Liver (tissue), 9 donors: ENCODE results near the gene EHF. TPM values are rescaled to one million over a fixed set of nuclear protein-coding genes. Genes with fewer than 3 reads are reported as not detected.

Experiments
- DNase-seq: peaks from one replicate; pipeline ENCODE4 v3.0.0-alpha.2; 2017; ENCODE audit warnings: low spot score
- H3K27ac ChIP-seq, 2 donors: one replicate each; pipeline ENCODE4 v1.7.0; 2013; ENCODE audit warnings: inconsistent platforms in 2 of 2, low read length in 2 of 2, control low read depth in 1 of 2, low read depth in 1 of 2, mild to moderate bottlenecking in 1 of 2
- H3K27me3 ChIP-seq, 4 donors: one replicate each; pipeline versions ENCODE4 v1.6.1 to v1.7.0; 2013; ENCODE audit warnings: low read length in 3 of 4, inconsistent platforms in 1 of 4, mild to moderate bottlenecking in 1 of 4, moderate library complexity in 1 of 4; ENCODE audit not compliant: control insufficient read depth in 4 of 4, insufficient read depth in 4 of 4
- H3K36me3 ChIP-seq, 4 donors: one replicate each; pipeline versions ENCODE4 v1.6.1 to v1.7.0; 2013; ENCODE audit warnings: low read length in 3 of 4, mild to moderate bottlenecking in 3 of 4, low read depth in 1 of 4, moderate library complexity in 1 of 4; ENCODE audit not compliant: control insufficient read depth in 4 of 4, insufficient read depth in 3 of 4
- H3K4me1 ChIP-seq, 4 donors: one replicate each; pipeline versions ENCODE4 v1.6.1 to v1.7.0; 2013; ENCODE audit warnings: low read length in 3 of 4, mild to moderate bottlenecking in 3 of 4, moderate library complexity in 1 of 4; ENCODE audit not compliant: control insufficient read depth in 4 of 4, insufficient read depth in 4 of 4
- H3K4me3 ChIP-seq, 3 donors: one replicate each; pipeline versions ENCODE4 v1.6.1 to v1.7.0; 2013; ENCODE audit warnings: low read length in 3 of 3, control low read depth in 1 of 3, low read depth in 1 of 3, mild to moderate bottlenecking in 1 of 3
- H3K9ac ChIP-seq, 2 donors: one replicate each; pipeline ENCODE4 v1.7.0; 2013; ENCODE audit warnings: low read length in 2 of 2, mild to moderate bottlenecking in 2 of 2, moderate library complexity in 2 of 2, control low read depth in 1 of 2, low read depth in 1 of 2
- H3K9me3 ChIP-seq, 4 donors: one replicate each; pipeline versions ENCODE4 v1.6.1 to v1.7.0; 2013; ENCODE audit warnings: low read length in 3 of 4; ENCODE audit not compliant: control insufficient read depth in 4 of 4
- ATF3 ChIP-seq: IDR thresholded peaks from 2 replicates; pipeline ENCODE4 v1.6.1; 2016; ENCODE audit warnings: antibody characterized with exemption
- CTCF ChIP-seq: fragments of 150-350 bp; IDR thresholded peaks from 2 replicates; pipeline ENCODE4 v1.5.1; 2017; ENCODE audit warnings: improper control_type of control experiment, low read depth, low read length; ENCODE audit not compliant: missing input control
- EGR1 ChIP-seq, 2 donors: IDR thresholded peaks; 2 replicates each; pipeline ENCODE4 v1.6.1; 2016 to 2018; ENCODE audit warnings: antibody characterized with exemption in 2 of 2, low read depth in 2 of 2
- FOXA1 ChIP-seq: IDR thresholded peaks from 2 replicates; pipeline ENCODE4 v1.6.1; 2016; ENCODE audit warnings: antibody characterized with exemption
- FOXA2 ChIP-seq: IDR thresholded peaks from 2 replicates; pipeline ENCODE4 v1.6.1; 2016; ENCODE audit warnings: antibody characterized with exemption
- GABPA ChIP-seq, 2 donors: IDR thresholded peaks in 1 of 2; conservative IDR thresholded peaks in 1 of 2; 2 replicates each; pipeline ENCODE4 v1.6.1; 2016; ENCODE audit warnings: antibody characterized with exemption in 2 of 2, mild to moderate bottlenecking in 1 of 2, moderate library complexity in 1 of 2
- HNF4A ChIP-seq, 2 donors: conservative IDR thresholded peaks; 2 replicates each; pipeline ENCODE4 v1.6.1; 2016; ENCODE audit warnings: antibody characterized with exemption in 2 of 2, mild to moderate bottlenecking in 2 of 2
- HNF4G ChIP-seq: IDR thresholded peaks from 2 replicates; pipeline ENCODE4 v1.6.1; 2016; ENCODE audit warnings: antibody characterized with exemption
- JUND ChIP-seq, 2 donors: IDR thresholded peaks; 2 replicates each; pipeline ENCODE4 v1.6.1; 2016; ENCODE audit warnings: antibody characterized with exemption in 2 of 2
- MAX ChIP-seq: IDR thresholded peaks from 2 replicates; pipeline ENCODE4 v1.6.1; 2016; ENCODE audit warnings: antibody characterized with exemption
- NR2F2 ChIP-seq: IDR thresholded peaks from 2 replicates; pipeline ENCODE4 v1.6.1; 2016; ENCODE audit warnings: antibody characterized with exemption
- RAD21 ChIP-seq, 2 donors: IDR thresholded peaks; 2 replicates each; pipeline ENCODE4 v1.6.1; 2016; ENCODE audit warnings: antibody characterized with exemption in 2 of 2, mild to moderate bottlenecking in 2 of 2
- REST ChIP-seq: IDR thresholded peaks from 2 replicates; pipeline ENCODE4 v1.6.1; 2016; ENCODE audit warnings: antibody characterized with exemption, mild to moderate bottlenecking
- RXRA ChIP-seq, 2 donors: IDR thresholded peaks; 2 replicates each; pipeline ENCODE4 v1.6.1; 2017 to 2018; ENCODE audit warnings: antibody characterized with exemption in 2 of 2, mild to moderate bottlenecking in 1 of 2
- SP1 ChIP-seq: IDR thresholded peaks from 2 replicates; pipeline ENCODE4 v1.6.1; 2018; ENCODE audit warnings: antibody characterized with exemption, mild to moderate bottlenecking
- TAF1 ChIP-seq: conservative IDR thresholded peaks from 2 replicates; pipeline ENCODE4 v1.6.1; 2016; ENCODE audit warnings: antibody characterized with exemption, mild to moderate bottlenecking
- YY1 ChIP-seq: IDR thresholded peaks from 2 replicates; pipeline ENCODE4 v1.6.1; 2016; ENCODE audit warnings: antibody characterized with exemption, mild to moderate bottlenecking
- ZBTB33 ChIP-seq: IDR thresholded peaks from 2 replicates; pipeline ENCODE4 v1.6.1; 2016; ENCODE audit warnings: antibody characterized with exemption
- WGBS: extraction: QIAGEN DNeasy Blood & Tissue Kit; methylation state at CpG from one replicate; pipeline ENCODE4 v1.1.7; 2013; 5-methylcytosine and 5-hydroxymethylcytosine counted together
- polyA plus RNA-seq, 2 donors: library from polyadenylated mRNA; stranded (reverse) in 1 of 2; unstranded in 1 of 2; fragments of 200-250 nt in 1 of 2; fragments of >200 nt in 1 of 2; fragmentation: Nextera tagmentation in 1 of 2; extraction: Ambion mirVana in 1 of 2; gene quantifications; one replicate each; pipeline versions ENCODE4 v1.2.1 to v1.2.3, GENCODE V29; 2013 to 2015
- total RNA-seq, 2 donors: library from RNA; depleted of rRNA; stranded (reverse); fragments of >200 nt; gene quantifications; one replicate each; pipeline ENCODE4 v1.2.3, GENCODE V29; 2014
- donor health status: healthy.
- donor health status: healthy.
- donor health status: healthy.
- donor health status: healthy.
- donor health status: healthy.

The EHF gene
- total and polyA plus RNA-seq, 4 donors: 0.85 to 5.9 (median 2.6) TPM

- no peak for DNase-seq
- Histone ChIP-seq H3K4me1 (peaks cover 0 to 3% (median 0%) of the 10 kb centered on the region in 4 donors), H3K9me3 (no peaks in the 10 kb centered on the region), H3K36me3 (no peaks in the 10 kb centered on the region), H3K27me3 (no peaks in the 10 kb centered on the region), H3K27ac (no peak overlapping the region), H3K4me3 (no peak overlapping the region), H3K9ac (no peak overlapping the region)
- no peak for TF ChIP-seq ZBTB33
- TF ChIP-seq GABPA (IDR thresholded peaks at IDR 0.05 in 1 of 2, conservative IDR thresholded peaks at IDR 0.05 in 1 of 2): no peak
- no peak for TF ChIP-seq HNF4G
- TF ChIP-seq TAF1: no peak
- no peak for TF ChIP-seq EGR1 (IDR thresholded peaks at IDR 0.05; ENCODE audit: low read depth in 2 of 2)
- TF ChIP-seq YY1: no peak
- TF ChIP-seq RAD21 (IDR thresholded peaks at IDR 0.05): no peak
- no peak for TF ChIP-seq RXRA (IDR thresholded peaks at IDR 0.05)
- TF ChIP-seq REST: no peak
- TF ChIP-seq NR2F2: no peak
- TF ChIP-seq HNF4A (conservative IDR thresholded peaks at IDR 0.05): no peak
- TF ChIP-seq FOXA2: no peak
- no peak for TF ChIP-seq ATF3
- no peak for TF ChIP-seq CTCF
- TF ChIP-seq SP1: no peak
- no peak for TF ChIP-seq JUND (IDR thresholded peaks at IDR 0.05)
- TF ChIP-seq MAX: no peak
- TF ChIP-seq FOXA1: no peak
- WGBS: 83% methylated on average over 5 of the region's 5 CpGs
Measured at GRCh38 chr11:34587282-34587677, 33.6 kb upstream of the EHF start.
